Right lung (tissue), 5 donors: ENCODE results near the gene PCSK1N. TPM values are rescaled to one million over a fixed set of nuclear protein-coding genes. Genes with fewer than 3 reads are reported as not detected.
"Not testable (repeated sequence)": the region's sequence is repeated elsewhere in the genome, so short reads cannot be mapped to it uniquely, and the experiment has no call there.

Experiments used
- DNase-seq, 2 donors: peaks; one replicate each; pipeline ENCODE4 v3.0.0-alpha.2; 2013
- polyA plus RNA-seq, 5 donors: library from polyadenylated mRNA; unstranded; fragments of 120-200 nt; gene quantifications; one replicate each; pipeline versions ENCODE4 v1.2.1 to v1.2.3, GENCODE V29; 2013; ENCODE audit warnings: inconsistent platforms in 1 of 5, low replicate concordance in 1 of 5; ENCODE audit not compliant: insufficient read length in 5 of 5, insufficient read depth in 1 of 5

The PCSK1N gene
- polyA plus RNA-seq, 5 donors = 2.0 to 5.6 (median 3.5) TPM

GRCh38 chrX:48826135-48826875 is 9.1 kb downstream of the PCSK1N start, which contains the start of gene ERAS:
Gene ERAS, plus strand, starts transcription at chrX:48826513. Its CDS starts 2,611 bp downstream, at chrX:48829124.
- DNase-seq = no peak

- no peak for DNase-seq
These were observed 11.3 kb downstream of the PCSK1N start for GRCh38 chrX:48824066-48824465.

GRCh38 chrX:48823053-48823452 is 12.4 kb downstream of the PCSK1N start:
- no peak for DNase-seq

GRCh38 chrX:48819394-48819793 is 16.0 kb downstream of the PCSK1N start:
- DNase-seq = not testable (repeated sequence)

GRCh38 chrX:48818866-48819265 is 16.5 kb downstream of the PCSK1N start:
- no peak for DNase-seq

GRCh38 chrX:48818098-48818497 is 17.3 kb downstream of the PCSK1N start:
- DNase-seq = no peak

- no peak for DNase-seq
These were observed 19.2 kb downstream of the PCSK1N start for GRCh38 chrX:48816014-48816810.

GRCh38 chrX:48815266-48815665 is 20.1 kb downstream of the PCSK1N start:
- DNase-seq = no peak

GRCh38 chrX:48814722-48815121 is 20.7 kb downstream of the PCSK1N start:
- DNase-seq = no peak

GRCh38 chrX:48813644-48814043 is 21.8 kb downstream of the PCSK1N start:
- DNase-seq = no peak

- DNase-seq = no peak
These were observed 29.3 kb downstream of the PCSK1N start for GRCh38 chrX:48806081-48806480.

GRCh38 chrX:48802905-48803200 is 32.6 kb downstream of the PCSK1N start:
- DNase-seq = no peak

- peak; percentile 67 to 76 for DNase-seq
These were observed 33.1 kb downstream of the PCSK1N start for GRCh38 chrX:48802089-48802904.

- DNase-seq = peak; percentile 98
These were observed 33.9 kb downstream of the PCSK1N start, which contains the start of gene HDAC6 for GRCh38 chrX:48801280-48802088. Gene HDAC6, plus strand, starts transcription at chrX:48802067. Its CDS starts 626 bp downstream, at chrX:48802693.

GRCh38 chrX:48800574-48801279 is 34.7 kb downstream of the PCSK1N start:
- DNase-seq = no peak

GRCh38 chrX:48798318-48798717 is 37.1 kb downstream of the PCSK1N start:
- DNase-seq = no peak

- DNase-seq = no peak
These were observed 40.4 kb downstream of the PCSK1N start for GRCh38 chrX:48794911-48795515.

- no peak for DNase-seq
These were observed 41.0 kb downstream of the PCSK1N start for GRCh38 chrX:48794340-48794910.

GRCh38 chrX:48793935-48794334 is 41.5 kb downstream of the PCSK1N start:
- no peak for DNase-seq

- DNase-seq = no peak
These were observed 43.2 kb downstream of the PCSK1N start for GRCh38 chrX:48792219-48792618.
